HG03469 (cell line): ENCODE results near the gene SNX11.

ENCODE experiments used
- ATAC-seq: cut with Tn5 transposase; IDR thresholded peaks from one replicate; pipeline ENCODE4 v1.9.1; 2021; ENCODE audit warnings: mild to moderate bottlenecking, moderate library complexity, moderate number of reproducible peaks; ENCODE audit not compliant: unreplicated experiment

SNX11 gene

GRCh38 chr17:48160177-48161081 lies 52.9 kb downstream of the SNX11 start:
- ATAC-seq = no peak

- ATAC-seq = no peak
Measured at GRCh38 chr17:48161127-48161905, 53.8 kb downstream of the SNX11 start.

- ATAC-seq = no peak
Measured at GRCh38 chr17:48162306-48162934, 54.9 kb downstream of the SNX11 start.

- no peak for ATAC-seq
Measured at GRCh38 chr17:48162946-48163506, 55.5 kb downstream of the SNX11 start.

- ATAC-seq = no peak
Measured at GRCh38 chr17:48163809-48164208, 56.2 kb downstream of the SNX11 start.

- ATAC-seq = no peak
Measured at GRCh38 chr17:48169926-48170325, 62.4 kb downstream of the SNX11 start.
